ENCODE measurements around the gene TPX2. TPM values are rescaled to one million over a fixed set of nuclear protein-coding genes. Genes with fewer than 3 reads are reported as not detected.

TPX2 gene
- total and polyA plus RNA-seq, 5 experiments from 2014 or later, result 0.16 to 0.50 (median 0.26) TPM; not detected in 1

DNA sequence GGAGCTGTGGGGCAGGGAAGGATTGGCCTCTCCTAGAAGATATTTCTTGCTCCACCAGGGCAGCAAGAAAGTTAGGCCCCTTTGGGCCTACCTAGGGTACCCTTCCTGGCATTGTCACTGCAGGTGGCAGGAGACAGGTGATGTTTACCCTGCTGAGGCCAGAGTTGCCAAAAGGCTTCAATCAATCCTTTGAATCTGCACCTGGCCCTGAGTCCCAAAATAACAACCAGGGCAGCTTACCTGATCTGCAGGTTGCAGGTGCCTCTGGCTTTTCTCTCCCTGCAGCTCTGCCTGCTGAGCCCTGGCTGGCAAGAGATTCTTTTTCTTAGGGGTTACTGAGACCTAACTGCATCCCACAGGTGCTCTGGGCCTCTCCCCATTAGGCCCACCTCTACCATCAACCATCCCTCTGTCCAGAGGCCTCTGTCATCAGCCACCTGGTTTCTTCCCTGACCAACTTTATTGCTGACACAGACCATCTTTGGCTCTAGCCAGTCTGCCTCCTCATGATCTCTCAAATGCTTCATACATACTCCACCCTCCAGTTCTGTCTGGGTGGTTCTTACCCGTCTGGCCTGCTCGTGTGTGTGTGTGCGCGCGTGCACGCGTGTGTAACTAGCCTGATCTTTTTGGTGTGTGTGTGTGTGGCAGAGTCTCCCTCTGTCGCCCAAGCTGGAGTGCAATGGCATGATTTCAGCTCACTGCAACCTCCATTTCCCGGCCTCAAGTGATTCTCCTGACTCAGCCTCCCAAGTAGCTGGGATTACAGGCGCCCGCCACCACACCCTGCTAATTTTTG, 30.2 kb upstream of the TPX2 start:
- peaks cover 23 to 78% (median 73%) of the 10 kb centered on the region in 4 donors for H3K4me1 Mint-ChIP-seq
- H3K27ac Mint-ChIP-seq, result peak overlapping the region; percentile 2 to 83 (median 64)
- POLR2A ChIA-PET, result interaction anchor here (0.6 to 3.4 kb wide), 4 partner anchors 11 to 44 kb away, joined by 3 to 7 read pairs (median 4); partner anchors contain the start of gene BCL2L1
- no peaks in the 10 kb centered on the region for H3K9me3 Mint-ChIP-seq
- ATAC-seq (no peak), DNase-seq (no peak)
- H3K27me3 Mint-ChIP-seq, result no peaks in the 10 kb centered on the region
- H3K4me3 Mint-ChIP-seq, result no peak overlapping the region
- H3K36me3 Mint-ChIP-seq, result peaks cover 0 to 53% (median 20%) of the 10 kb centered on the region in 3 donors

DNA sequence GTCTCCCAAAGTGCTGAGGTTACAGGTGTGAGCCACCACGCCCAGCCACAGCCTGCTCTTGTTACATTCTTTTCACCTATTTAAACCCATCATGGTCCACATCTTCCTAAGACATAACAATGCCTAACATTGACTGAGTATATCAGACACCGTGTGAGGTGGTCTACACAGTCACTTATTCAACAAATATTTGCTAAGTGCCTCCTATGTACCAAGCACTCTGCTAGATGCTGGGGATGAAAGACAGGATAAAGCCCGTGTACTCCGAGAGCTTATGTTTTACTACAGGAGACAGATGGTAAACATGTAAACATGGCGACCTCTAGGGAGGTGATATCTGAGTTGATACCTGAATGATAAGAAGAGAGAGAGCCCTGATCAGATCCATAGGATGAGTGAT, 29.2 kb upstream of the TPX2 start:
- Mint-ChIP-seq H3K4me3 (no peak overlapping the region), H3K9me3 (no peaks in the 10 kb centered on the region), H3K4me1 (peaks cover 23 to 81% (median 76%) of the 10 kb centered on the region in 4 donors), H3K27me3 (no peaks in the 10 kb centered on the region), H3K36me3 (peaks cover 0 to 54% (median 22%) of the 10 kb centered on the region in 3 donors), H3K27ac (peak overlapping the region in 8 of 10 donors; percentile 6 to 73 (median 47))
- POLR2A ChIA-PET, result interaction anchor here (0.6 to 3.4 kb wide), 5 partner anchors 12 to 45 kb away, joined by 3 to 7 read pairs (median 4); partner anchors contain the start of gene BCL2L1
- no peak for DNase-seq
- ATAC-seq, result no peak

DNA sequence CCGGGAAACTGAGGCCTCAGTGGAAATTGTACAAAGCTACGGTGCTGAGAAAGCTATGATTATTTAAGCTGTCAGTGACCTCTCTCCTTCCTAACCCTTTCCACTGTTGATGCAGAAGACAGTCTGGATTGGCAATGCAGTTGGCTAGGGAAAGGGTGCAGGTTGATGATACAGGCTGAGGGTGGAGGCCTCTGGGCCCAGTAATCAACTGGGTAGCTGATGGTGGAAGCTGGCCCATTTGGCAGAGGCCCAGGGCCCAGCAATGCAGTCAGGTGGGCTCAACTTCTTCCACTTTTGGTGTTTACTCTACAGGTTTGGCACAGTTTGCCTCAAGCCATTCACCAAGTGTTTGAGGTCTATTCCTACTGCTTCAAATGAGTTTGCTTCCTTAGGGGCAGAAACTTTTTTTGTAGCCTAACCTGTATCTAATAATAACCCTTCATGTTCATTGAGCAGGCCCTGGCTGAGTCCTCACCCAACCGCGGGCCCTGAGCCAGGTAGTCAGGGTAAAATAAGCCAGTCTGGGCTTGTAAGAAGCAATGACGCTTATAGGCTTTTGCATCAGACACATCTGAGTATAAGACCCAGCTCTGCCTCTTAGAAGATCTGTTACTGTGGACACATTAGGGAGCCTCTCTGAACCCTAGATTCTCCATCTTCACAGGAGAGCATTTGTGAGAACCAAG, 28.5 kb upstream of the TPX2 start:
- no peaks in the 10 kb centered on the region for H3K27me3 Mint-ChIP-seq
- peaks cover 26 to 81% (median 76%) of the 10 kb centered on the region in 4 donors for H3K4me1 Mint-ChIP-seq
- ATAC-seq (no peak), DNase-seq (no peak)
- H3K4me3 Mint-ChIP-seq, result no peak overlapping the region
- H3K27ac Mint-ChIP-seq, result peak overlapping the region in 9 of 10 donors; percentile 43 to 78 (median 58)
- POLR2A ChIA-PET, result interaction anchor here (1.4 to 3.4 kb wide), 4 partner anchors 10 to 35 kb away, joined by 3 to 7 read pairs (median 4); partner anchors contain the start of gene BCL2L1
- no peaks in the 10 kb centered on the region for H3K9me3 Mint-ChIP-seq
- H3K36me3 Mint-ChIP-seq, result peaks cover 0 to 55% (median 22%) of the 10 kb centered on the region in 3 donors

DNA sequence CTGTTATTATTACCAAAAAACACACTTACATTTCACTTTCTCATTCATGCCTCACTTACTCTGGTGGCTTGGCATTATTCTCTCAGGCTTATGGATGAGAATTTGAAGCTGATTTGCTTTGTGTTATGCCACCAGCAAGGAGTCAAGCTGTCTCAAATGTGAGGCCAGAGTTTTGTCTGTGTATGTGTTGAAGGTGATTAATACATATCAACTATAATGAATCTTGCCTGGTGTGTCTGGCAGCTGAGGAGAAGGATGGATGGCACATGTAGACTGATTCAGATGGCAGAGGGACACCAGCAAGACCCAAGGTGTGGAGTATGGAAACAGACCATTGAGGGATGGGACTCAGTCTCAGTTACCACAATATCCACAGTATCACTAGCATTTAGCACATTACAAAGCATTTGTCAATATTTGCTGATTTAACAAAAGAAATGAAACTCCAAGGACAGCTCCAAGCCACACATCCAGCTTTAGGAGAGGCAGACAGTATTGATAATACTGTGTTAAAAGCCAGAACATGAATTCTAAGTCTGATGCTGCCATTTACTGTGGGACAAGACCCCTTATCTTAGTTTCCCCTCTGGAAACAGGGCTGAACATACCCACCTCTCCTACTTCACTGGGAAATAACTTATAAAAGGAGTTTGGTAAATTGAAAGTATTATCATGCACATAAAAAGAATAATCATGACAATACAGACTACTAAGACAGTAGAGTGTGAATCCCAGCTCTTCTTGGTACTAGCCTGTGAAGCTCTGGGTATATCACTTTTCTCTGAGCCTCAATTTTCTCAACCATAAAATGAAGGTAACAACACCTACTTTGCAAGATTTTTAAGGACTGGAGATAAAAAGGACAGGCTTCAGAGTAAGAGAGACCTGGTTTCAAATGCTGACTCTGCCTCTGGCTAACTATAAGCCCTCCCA, 27.6 kb upstream of the TPX2 start:
- POLR2A ChIA-PET, result interaction anchor here (1.4 to 3.4 kb wide), 4 partner anchors 9 to 36 kb away, joined by 3 to 7 read pairs (median 4); partner anchors contain the start of gene BCL2L1
- no peaks in the 10 kb centered on the region for H3K9me3 Mint-ChIP-seq
- peak overlapping the region; percentile 12 to 79 (median 54) for H3K27ac Mint-ChIP-seq
- DNase-seq (no peak), ATAC-seq (no peak)
- H3K27me3 Mint-ChIP-seq, result no peaks in the 10 kb centered on the region
- H3K4me3 Mint-ChIP-seq, result peak overlapping the region in 1 of 10 donors; percentile 22
- peaks cover 0 to 58% (median 21%) of the 10 kb centered on the region in 3 donors for H3K36me3 Mint-ChIP-seq
- peaks cover 26 to 82% (median 76%) of the 10 kb centered on the region in 4 donors for H3K4me1 Mint-ChIP-seq

DNA sequence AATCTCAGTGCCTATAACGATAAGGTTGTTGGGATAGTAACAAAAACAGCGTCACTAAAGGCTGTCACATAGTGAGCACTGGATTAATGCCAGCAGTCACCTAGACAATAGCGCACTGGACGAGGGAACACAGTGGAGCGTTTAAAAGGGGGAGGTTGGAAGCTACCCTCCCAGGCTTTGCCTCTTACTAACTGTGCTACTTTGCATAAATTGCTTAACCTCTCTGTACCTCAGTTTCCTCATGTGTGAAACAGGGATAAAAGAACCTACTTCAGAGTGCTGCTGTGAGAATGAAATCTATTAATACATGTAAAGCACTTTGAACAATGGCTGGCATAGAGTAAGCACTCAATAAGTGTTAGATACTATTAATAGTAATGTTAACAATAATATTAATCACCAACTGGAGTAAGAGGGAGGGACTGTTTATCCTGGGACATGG, 27.0 kb upstream of the TPX2 start:
- POLR2A ChIA-PET, result interaction anchor here (2.2 to 3.4 kb wide), 2 partner anchors 9 to 11 kb away, joined by 6 to 7 read pairs; partner anchors contain the start of gene BCL2L1
- DNase-seq, result no peak

DNA sequence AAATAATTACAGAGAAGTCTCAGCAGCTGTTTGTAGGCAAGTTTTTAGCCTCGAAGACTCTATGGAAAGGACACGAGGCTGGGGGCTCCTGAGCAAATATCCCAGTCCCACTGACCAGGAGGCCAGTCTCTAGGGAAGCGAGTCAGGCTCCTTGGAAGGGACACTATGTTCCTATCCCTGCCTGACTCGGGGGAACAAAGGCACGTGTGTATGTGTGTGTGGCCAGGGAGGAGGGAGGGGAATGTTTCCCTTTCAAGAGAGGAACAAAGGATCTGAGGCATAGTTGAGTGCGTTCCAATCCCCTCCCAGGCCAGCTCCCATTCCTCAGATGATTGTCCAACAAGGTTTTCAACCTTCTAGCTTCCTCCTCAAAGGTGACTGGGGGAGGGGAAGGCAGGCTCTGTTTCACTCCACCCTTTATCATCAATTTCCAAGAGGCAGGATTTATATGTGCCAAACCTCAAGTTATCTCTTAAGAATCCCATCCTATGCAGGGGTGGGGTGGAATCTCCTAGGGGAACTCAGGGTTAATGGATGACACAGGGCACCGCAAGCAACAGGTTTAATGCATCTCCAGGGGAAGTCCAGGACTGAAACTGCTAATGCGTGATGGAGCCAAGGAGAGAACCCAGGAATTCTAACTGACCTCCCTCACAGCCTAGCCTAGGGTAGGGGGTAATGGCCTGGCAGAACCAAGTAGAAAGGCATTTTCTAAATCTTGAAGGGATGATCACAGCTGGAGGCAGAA, 26.4 kb upstream of the TPX2 start:
- ATAC-seq (no peak), DNase-seq (no peak)
- Mint-ChIP-seq H3K9me3 (no peaks in the 10 kb centered on the region), H3K4me1 (peaks cover 36 to 89% (median 83%) of the 10 kb centered on the region in 4 donors), H3K36me3 (peaks cover 0 to 50% (median 11%) of the 10 kb centered on the region in 3 donors), H3K27me3 (no peaks in the 10 kb centered on the region), H3K4me3 (no peak overlapping the region), H3K27ac (peak overlapping the region; percentile 16 to 84 (median 52))
- POLR2A ChIA-PET, result interaction anchor here (2.2 kb wide), 1 partner anchor 8 kb away, joined by 6 read pairs; no protein-coding TSS in a partner anchor

More for the DNA sequence above, 27.0 kb upstream of the TPX2 start:
- Mint-ChIP-seq H3K27ac (peak overlapping the region in 6 of 10 donors; percentile 7 to 79 (median 52)), H3K27me3 (no peaks in the 10 kb centered on the region), H3K4me3 (no peak overlapping the region), H3K36me3 (peaks cover 0 to 54% (median 14%) of the 10 kb centered on the region in 3 donors), H3K4me1 (peaks cover 32 to 84% (median 78%) of the 10 kb centered on the region in 4 donors), H3K9me3 (no peaks in the 10 kb centered on the region)
- ATAC-seq, result no peak

DNA sequence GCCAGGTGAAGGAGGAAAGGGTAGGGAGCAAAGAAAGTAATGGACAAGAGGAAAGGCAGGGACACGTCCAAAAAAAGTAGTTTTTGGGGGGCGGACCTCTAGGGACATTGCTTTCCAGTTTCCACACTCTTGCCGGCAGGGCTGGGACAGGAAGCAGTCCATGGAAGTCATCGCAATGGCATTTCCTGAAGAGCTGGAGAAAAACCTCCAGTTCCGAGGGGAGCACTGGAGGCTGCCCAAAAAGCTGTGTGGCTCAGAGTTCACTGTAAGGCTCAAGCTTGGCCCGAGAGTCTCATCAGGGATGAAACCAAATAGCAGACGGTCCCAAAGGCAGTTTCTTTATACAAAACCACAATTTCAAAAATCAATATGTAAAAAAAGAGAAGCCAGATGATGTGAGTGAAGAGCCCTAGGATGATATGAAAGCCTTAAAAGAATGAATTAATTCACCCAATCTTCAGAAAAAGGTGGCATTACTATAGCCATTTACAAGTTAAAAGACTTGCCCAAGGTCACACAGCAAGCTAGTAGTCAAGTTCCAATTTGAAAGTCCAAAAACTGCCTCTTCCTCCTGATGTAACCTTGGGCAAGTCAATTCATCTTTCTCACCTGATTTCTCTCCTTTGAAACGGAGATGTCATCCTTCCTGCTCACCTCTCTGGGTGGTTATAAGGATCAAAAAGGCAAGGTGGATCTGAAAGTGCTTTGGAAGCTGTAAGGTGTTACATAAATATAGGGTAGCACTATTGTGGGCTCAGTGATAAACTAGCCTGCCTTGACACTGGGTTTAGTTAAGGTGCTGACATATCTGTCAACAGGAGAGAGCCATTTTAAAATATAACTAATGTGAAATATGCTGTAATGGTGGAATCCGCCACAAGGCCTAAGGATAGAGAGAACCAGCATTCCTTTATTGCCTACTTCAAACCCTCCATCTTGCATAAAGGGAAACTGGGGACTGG, 25.5 kb upstream of the TPX2 start:
- no peaks in the 10 kb centered on the region for H3K27me3 Mint-ChIP-seq
- no peaks in the 10 kb centered on the region for H3K9me3 Mint-ChIP-seq
- POLR2A ChIA-PET, result no interaction called here
- H3K4me1 Mint-ChIP-seq, result peaks cover 39 to 89% (median 87%) of the 10 kb centered on the region in 4 donors
- H3K36me3 Mint-ChIP-seq, result peaks cover 0 to 47% (median 11%) of the 10 kb centered on the region in 3 donors
- no peak for DNase-seq
- no peak overlapping the region for H3K4me3 Mint-ChIP-seq
- no peak for ATAC-seq
- peak overlapping the region in 9 of 10 donors; percentile 44 to 84 (median 60) for H3K27ac Mint-ChIP-seq

DNA sequence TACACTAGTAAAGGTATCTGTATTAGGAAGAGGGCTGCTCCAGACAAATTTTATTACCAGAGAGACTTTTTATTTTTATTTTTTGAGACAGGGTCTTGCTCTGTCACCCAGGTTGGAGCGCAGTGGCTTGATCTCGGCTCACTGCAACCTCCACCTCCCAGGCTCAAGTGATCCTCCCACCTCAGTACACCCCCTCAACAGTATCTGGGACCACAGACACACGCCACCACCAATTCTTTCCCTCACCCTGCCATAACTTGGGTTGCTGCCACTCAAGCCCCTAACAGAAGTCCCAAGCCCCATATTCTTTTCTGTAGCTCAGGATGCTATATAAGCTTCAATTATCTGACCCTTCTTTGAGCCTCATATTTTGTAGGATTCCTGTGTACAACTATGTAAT, 23.3 kb upstream of the TPX2 start:
- H3K36me3 Mint-ChIP-seq, result peaks cover 0 to 41% (median 8%) of the 10 kb centered on the region in 3 donors
- H3K4me3 Mint-ChIP-seq, result peak overlapping the region in 3 of 10 donors; percentile 36 to 41 (median 39)
- H3K4me1 Mint-ChIP-seq, result peaks cover 48 to 95% (median 93%) of the 10 kb centered on the region in 4 donors
- H3K9me3 Mint-ChIP-seq, result no peaks in the 10 kb centered on the region
- ATAC-seq (no peak), DNase-seq (no peak)
- H3K27ac Mint-ChIP-seq, result peak overlapping the region; percentile 39 to 93 (median 79)
- H3K27me3 Mint-ChIP-seq, result no peaks in the 10 kb centered on the region
- POLR2A ChIA-PET, result interaction anchor here (1.2 kb wide), 1 partner anchor 9 kb away, joined by 3 read pairs; no protein-coding TSS in a partner anchor

DNA sequence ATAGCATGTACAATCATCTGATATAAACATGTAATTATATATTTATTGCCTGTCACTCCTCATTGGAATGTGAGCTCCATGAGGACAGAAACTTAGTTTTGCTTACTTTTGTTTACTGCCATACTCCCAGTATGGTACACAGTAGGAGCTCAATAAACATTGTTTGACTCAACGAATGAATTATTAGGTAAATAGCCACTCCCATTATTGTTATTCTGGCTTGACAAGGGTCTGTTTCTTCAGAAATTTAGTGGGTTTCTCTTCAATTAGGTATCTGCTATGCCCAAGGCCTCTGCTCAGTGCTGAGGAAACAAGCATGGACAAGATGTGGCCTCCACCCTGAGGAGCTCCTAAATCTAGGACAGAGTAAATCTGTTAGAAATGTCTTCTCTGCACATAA, 22.7 kb upstream of the TPX2 start:
- peaks cover 0 to 41% (median 8%) of the 10 kb centered on the region in 3 donors for H3K36me3 Mint-ChIP-seq
- peak overlapping the region in 4 of 10 donors; percentile 3 to 69 (median 26) for H3K4me3 Mint-ChIP-seq
- H3K27ac Mint-ChIP-seq, result peak overlapping the region in 9 of 10 donors; percentile 39 to 93 (median 81)
- H3K9me3 Mint-ChIP-seq, result no peaks in the 10 kb centered on the region
- DNase-seq, result no peak
- no peaks in the 10 kb centered on the region for H3K27me3 Mint-ChIP-seq
- no peak for ATAC-seq
- POLR2A ChIA-PET, result interaction anchor here (0.6 to 1.2 kb wide), 2 partner anchors 10 to 44 kb away, joined by 3 read pairs; no protein-coding TSS in a partner anchor
- peaks cover 52 to 95% (median 93%) of the 10 kb centered on the region in 4 donors for H3K4me1 Mint-ChIP-seq

Measured in naive thymus-derived CD8-positive, alpha-beta T cell (primary cell).